ENCODE data around the gene NMT1. TPM values are rescaled to one million over a fixed set of nuclear protein-coding genes. Genes with fewer than 3 reads are reported as not detected.

The NMT1 gene
- total and polyA plus RNA-seq, 2 of the 13 experiments (the other 11 are each of a cell fraction or from before 2014, with no cell fraction given), result 75.7 to 142 TPM

DNA sequence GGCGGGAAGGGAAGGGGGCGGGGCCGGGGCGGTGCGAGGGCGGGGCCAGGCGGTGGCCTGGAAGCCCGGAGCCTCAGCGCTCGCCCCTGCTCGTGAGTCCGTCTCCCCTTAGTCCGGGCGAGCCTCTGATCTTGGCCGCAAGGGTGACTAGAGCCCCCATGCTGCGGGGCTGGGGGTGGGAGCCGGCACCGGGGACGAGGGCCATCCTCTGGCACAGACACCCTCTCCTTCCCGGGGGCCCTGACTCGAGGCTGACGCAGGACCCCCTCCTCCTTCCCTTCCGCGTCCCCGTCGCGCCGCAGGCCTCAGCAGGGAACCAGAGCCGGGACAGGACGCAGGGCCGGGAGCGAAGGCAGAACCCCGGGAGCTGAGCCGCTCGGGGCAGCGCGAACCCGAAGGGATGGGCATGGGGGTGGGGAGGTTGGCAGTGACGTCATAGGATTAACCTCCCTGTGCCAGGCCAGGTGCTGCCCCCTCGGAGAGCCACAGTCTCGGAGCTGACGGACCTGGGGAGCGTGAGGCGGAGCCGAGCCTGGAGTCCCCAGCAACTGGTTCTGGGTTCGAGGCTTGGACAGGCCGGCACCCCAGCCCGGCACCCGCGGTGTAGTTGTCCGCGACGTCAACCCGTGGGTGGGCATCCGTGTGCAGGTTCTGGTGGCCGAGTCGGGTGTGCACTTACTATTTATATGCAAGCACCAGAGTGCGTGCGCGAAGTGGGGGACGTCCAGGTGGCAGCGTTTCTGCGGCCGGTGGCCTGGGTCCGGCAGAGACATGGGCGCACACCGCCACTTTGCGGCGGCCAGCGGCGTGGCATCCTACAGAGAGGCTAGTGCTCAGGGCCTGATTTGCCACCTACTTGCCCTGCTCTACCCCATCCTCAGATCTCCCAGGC, 71.7 kb downstream of the NMT1 start (continued):
- TF ChIP-seq MED8 (CRISPR knock-in tag; IDR thresholded peaks at IDR 0.05; ENCODE audit: insufficient replicate concordance) (no peak), RXRA (CRISPR knock-in tag; IDR thresholded peaks at IDR 0.05) (peak; percentile 70; the same call in 1 of the 2 replicates), LBX2 (CRISPR knock-in tag; IDR thresholded peaks at IDR 0.05; ENCODE audit: borderline replicate concordance) (no peak), HNF4A (CRISPR knock-in tag; IDR thresholded peaks at IDR 0.05) (no peak), ZNF879 (CRISPR knock-in tag; IDR thresholded peaks at IDR 0.05) (0 out of 2 replicates have a peak, but pooled peaks have one; percentile 73), ZNF724P (CRISPR knock-in tag; IDR thresholded peaks at IDR 0.05; ENCODE audit: borderline replicate concordance) (0 out of 2 replicates have a peak, but pooled peaks have one; percentile 47), MEF2D (CRISPR knock-in tag; IDR thresholded peaks at IDR 0.05) (peak; percentile 58), ZNF616 (CRISPR knock-in tag; IDR thresholded peaks at IDR 0.05; ENCODE audit: low read depth) (no peak), SSRP1 (CRISPR knock-in tag; IDR thresholded peaks at IDR 0.05) (no peak), ZMAT5 (CRISPR knock-in tag; IDR thresholded peaks at IDR 0.05; ENCODE audit: borderline replicate concordance, low read depth) (no peak), SAFB2 (CRISPR knock-in tag; IDR thresholded peaks at IDR 0.05; ENCODE audit: borderline replicate concordance, low read depth) (no peak; the same call in 1 of the 2 replicates), PTBP1 (IDR thresholded peaks at IDR 0.05; ENCODE audit: low read depth, low read length, poor library complexity, severe bottlenecking) (peak; percentile 96), ZNF407 (CRISPR knock-in tag; IDR thresholded peaks at IDR 0.05; ENCODE audit: not compliant biosample characterization) (peak; percentile 27), HNF1B (CRISPR knock-in tag; IDR thresholded peaks at IDR 0.05) (peak; percentile 90), DMAP1 (CRISPR knock-in tag; IDR thresholded peaks at IDR 0.05) (no peak; the same call in 1 of the 2 replicates), EP300 (IDR thresholded peaks at IDR 0.05; ENCODE audit: low read depth in 2 of 2, low read length in 2 of 2) (0 out of 4 replicates have a peak, but pooled peaks of 1 of the 2 experiments have one; percentile 27), EP300 (CRISPR knock-in tag; IDR thresholded peaks at IDR 0.05; ENCODE audit: borderline replicate concordance) (peak; percentile 50; the same call in 1 of the 2 replicates)

Measured in HepG2 (cell line).